IPS-NIHi7 (cell line): ENCODE results near the gene PGC.
A peak's percentile ranks its signal among the peaks of the same experiment; 100 is the strongest.

Source experiments
- DNase-seq: peaks from one replicate; pipeline ENCODE4 v3.0.0; 2012; ENCODE audit warnings: mixed read lengths; ENCODE audit errors: extremely low spot score

Gene PGC

GRCh38 chr6:41714556-41715273 is 32.5 kb downstream of the PGC start:
- DNase-seq: no peak

GRCh38 chr6:41713650-41714291 is 33.4 kb downstream of the PGC start:
- no peak for DNase-seq

GRCh38 chr6:41713159-41713649 is 34.0 kb downstream of the PGC start:
- DNase-seq: no peak

- no peak for DNase-seq
Measured at GRCh38 chr6:41712651-41713103, 34.5 kb downstream of the PGC start.

- DNase-seq: no peak
Measured at GRCh38 chr6:41711323-41712038, 35.7 kb downstream of the PGC start.

- no peak for DNase-seq
Measured at GRCh38 chr6:41709375-41709774, 37.8 kb downstream of the PGC start.

- no peak for DNase-seq
Measured at GRCh38 chr6:41708856-41709255, 38.3 kb downstream of the PGC start.

- no peak for DNase-seq
Measured at GRCh38 chr6:41707565-41708200, 39.5 kb downstream of the PGC start.

GRCh38 chr6:41706876-41707564 is 40.2 kb downstream of the PGC start:
- DNase-seq: no peak

- peak; percentile 98 for DNase-seq
Measured at GRCh38 chr6:41705996-41706835, 41.0 kb downstream of the PGC start.

- no peak for DNase-seq
Measured at GRCh38 chr6:41705311-41705995, 41.7 kb downstream of the PGC start.

GRCh38 chr6:41704656-41705310 is 42.4 kb downstream of the PGC start:
- DNase-seq: no peak

GRCh38 chr6:41704028-41704427 is 43.2 kb downstream of the PGC start:
- no peak for DNase-seq

- no peak for DNase-seq
Measured at GRCh38 chr6:41702771-41703494, 44.3 kb downstream of the PGC start.

GRCh38 chr6:41702089-41702745 is 45.0 kb downstream of the PGC start:
- DNase-seq: no peak

GRCh38 chr6:41700463-41701347 is 46.5 kb downstream of the PGC start:
- peak; percentile 60 for DNase-seq

- DNase-seq: no peak
Measured at GRCh38 chr6:41699063-41699462, 48.1 kb downstream of the PGC start.
